ENCODE data around the gene KIAA0040. TPM values are rescaled to one million over a fixed set of nuclear protein-coding genes. Genes with fewer than 3 reads are reported as not detected.

Gene KIAA0040
- 5.6 and 12.4 TPM in 2 replicates for total RNA-seq

GRCh38 chr1:175192630-175193526 is at the start of gene KIAA0040:
Gene KIAA0040, minus strand, starts transcription at chr1:175192776. Its CDS starts 31,763 bp downstream, at chr1:175161013.

Other genes starting within 250 kb of the KIAA0040 start
- gene CACYBP, start 192.8 kb downstream of the KIAA0040 start, total RNA-seq: 115 and 122 TPM in 2 replicates
- 19.3 TPM in 2 replicates for gene MRPS14, start 169.4 kb downstream of the KIAA0040 start, total RNA-seq
- gene TNN, start 124.9 kb downstream of the KIAA0040 start, total RNA-seq: not detected in 2 replicates

All from airway epithelial cell (primary cell).